Right cardiac atrium (tissue), 5 donors: ENCODE results near the gene LGR5. TPM values are rescaled to one million over a fixed set of nuclear protein-coding genes. Genes with fewer than 3 reads are reported as not detected.

ENCODE experiments used
- ATAC-seq, 2 donors: fragments of 200-7000 bp; cut with Tn5 transposase; one replicate each; pipeline versions ENCODE4 v1.8.0 to v1.9.1; 2020; ENCODE audit warnings: moderate library complexity in 2 of 2, mild to moderate bottlenecking in 1 of 2
- DNase-seq, 3 donors: peaks; one replicate each; pipeline ENCODE4 v3.0.0-alpha.2; 2020
- H3K27ac ChIP-seq: one replicate; pipeline ENCODE4 v1.5.1; 2013; ENCODE audit warnings: mild to moderate bottlenecking, low read length, control low read depth, moderate library complexity
- H3K27me3 ChIP-seq: one replicate; pipeline ENCODE4 v1.6.1; 2013; ENCODE audit not compliant: control insufficient read depth, insufficient read depth
- H3K4me1 ChIP-seq: one replicate; pipeline ENCODE4 v1.6.1; 2013; ENCODE audit warnings: low read length; ENCODE audit not compliant: control insufficient read depth, insufficient read depth
- H3K4me3 ChIP-seq: one replicate; pipeline ENCODE4 v1.5.1; 2013; ENCODE audit warnings: low read length, control low read depth
- H3K9me3 ChIP-seq: one replicate; pipeline ENCODE4 v1.6.1; 2013; ENCODE audit warnings: low read length; ENCODE audit not compliant: control insufficient read depth
- WGBS: extraction: QIAGEN DNeasy Blood & Tissue Kit; methylation state at CpG from one replicate; pipeline ENCODE4 v1.1.7; 2013; 5-methylcytosine and 5-hydroxymethylcytosine counted together
- intact Hi-C, 4 donors: fragments of 100-400 bp; cut with DNase I; formaldehyde crosslinking; loops; one replicate each; pipeline versions ENCODE4 v1.11.0 to v1.14.0; 2022 to 2023
- polyA plus RNA-seq: library from polyadenylated mRNA; stranded (reverse); fragments of 200-250 nt; gene quantifications from one replicate; pipeline ENCODE4 v1.2.3, GENCODE V29; 2013
- total RNA-seq, 4 donors: library from RNA; stranded (reverse); fragmentation: NEBNext Ultra II Directional; extraction: Animal tissue kit (Norgen Biotek cat#: 25700); gene quantifications; one replicate each; pipeline ENCODE4 v1.2.1, GENCODE V29; 2021
- donor health status: healthy with polysubstance abuse.
- donor health status: DM: no; HTN: yes; CAD: no.
- donor health status: DM: no; HTN: no; CAD: no.
- donor health status: DM: no; HTN: yes; CAD: no; lungs with severe emphysema.
- donor health status: DM: yes; HTN: yes; CAD: no.

The LGR5 gene
- total and polyA plus RNA-seq, 5 donors: 0.14 to 0.68 (median 0.29) TPM; not detected in 2

- WGBS: 75% methylated on average over 4 of the region's 4 CpGs
- no peak for DNase-seq
- intact Hi-C loops: no loop called here
- no peaks in the 10 kb centered on the region for H3K27me3 ChIP-seq
- H3K9me3 ChIP-seq: no peaks in the 10 kb centered on the region
- H3K4me3 ChIP-seq: no peak overlapping the region
- H3K27ac ChIP-seq: no peak overlapping the region
- no peaks in the 10 kb centered on the region for H3K4me1 ChIP-seq
- ATAC-seq: no peak
These were observed 81.5 kb downstream of the LGR5 start for GRCh38 chr12:71521125-71521524.

GRCh38 chr12:71524626-71525025 lies 85.0 kb downstream of the LGR5 start:
- WGBS: 52% methylated on average over 2 of the region's 2 CpGs
- Histone ChIP-seq H3K4me1 (no peaks in the 10 kb centered on the region), H3K27ac (no peak overlapping the region), H3K27me3 (no peaks in the 10 kb centered on the region), H3K4me3 (no peak overlapping the region), H3K9me3 (no peaks in the 10 kb centered on the region)
- ATAC-seq (no peak), DNase-seq (no peak)
- intact Hi-C loops: no loop called here

DNA sequence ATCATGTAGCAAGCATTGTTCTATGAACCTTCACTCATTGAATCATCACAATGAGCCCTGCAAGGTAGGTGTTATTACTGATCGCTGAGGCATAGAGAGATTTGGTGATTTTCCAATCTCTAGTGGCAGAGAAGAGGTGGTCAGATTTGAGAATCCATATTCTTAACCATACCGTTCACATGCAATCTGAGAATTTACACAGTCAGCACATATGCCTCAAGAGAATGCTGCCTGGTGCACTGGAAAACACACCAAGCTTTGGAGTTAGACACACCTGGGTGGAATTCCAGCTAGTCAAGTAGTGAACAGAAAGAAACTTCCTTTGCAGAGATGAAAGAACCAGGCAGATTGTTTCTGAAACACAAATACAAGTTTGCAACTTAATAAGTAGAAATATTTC lies 94.1 kb downstream of the LGR5 start:
- H3K4me1 ChIP-seq: no peaks in the 10 kb centered on the region
- WGBS: 74% methylated on average over 2 of the region's 2 CpGs
- DNase-seq: no peak
- ATAC-seq: no peak
- H3K27ac ChIP-seq: no peak overlapping the region
- no peak overlapping the region for H3K4me3 ChIP-seq
- intact Hi-C loops: no loop called here
- H3K27me3 ChIP-seq: no peaks in the 10 kb centered on the region
- no peaks in the 10 kb centered on the region for H3K9me3 ChIP-seq

GRCh38 chr12:71536279-71536938 lies 96.8 kb downstream of the LGR5 start:
- Histone ChIP-seq H3K27me3 (no peaks in the 10 kb centered on the region), H3K27ac (no peak overlapping the region), H3K4me3 (no peak overlapping the region), H3K9me3 (no peaks in the 10 kb centered on the region), H3K4me1 (no peaks in the 10 kb centered on the region)
- ATAC-seq (no peak), DNase-seq (no peak)
- WGBS: 76% methylated on average over 2 of the region's 2 CpGs
- intact Hi-C loops: no loop called here

DNA sequence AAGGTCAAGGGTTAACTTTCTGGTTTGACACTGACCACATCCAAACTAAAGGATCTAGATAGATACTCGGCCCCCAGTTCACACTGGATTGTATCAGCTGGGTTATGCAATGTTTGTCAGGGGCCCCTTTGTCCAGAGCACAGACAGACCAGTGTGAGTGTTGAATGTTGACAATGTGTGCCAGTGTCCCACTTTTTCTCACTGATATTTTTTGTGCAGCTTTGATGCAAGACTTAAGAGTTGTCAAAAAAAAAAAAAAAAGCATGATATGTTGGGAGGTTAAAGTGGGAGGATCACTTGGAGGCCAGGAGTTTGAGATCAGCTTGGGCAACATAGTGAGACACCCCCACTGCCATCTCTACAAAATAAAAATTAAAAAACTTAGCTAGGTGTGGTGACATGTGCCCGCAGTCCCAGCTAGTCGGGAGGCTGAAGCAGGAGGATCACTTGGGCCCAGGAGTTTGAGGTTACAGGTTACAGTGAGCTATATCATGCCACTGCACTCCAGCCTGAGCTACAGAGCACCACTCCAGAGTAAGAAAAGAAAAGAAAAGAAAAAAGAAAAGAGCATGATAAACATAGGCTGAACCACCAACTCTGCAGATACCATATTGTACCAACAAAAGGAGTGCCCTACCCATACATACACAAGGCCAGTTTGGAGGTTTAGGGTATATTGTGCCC lies 97.5 kb downstream of the LGR5 start:
- no peak for ATAC-seq
- intact Hi-C loops: no loop called here
- WGBS: 79% methylated on average over 3 of the region's 3 CpGs

DNA sequence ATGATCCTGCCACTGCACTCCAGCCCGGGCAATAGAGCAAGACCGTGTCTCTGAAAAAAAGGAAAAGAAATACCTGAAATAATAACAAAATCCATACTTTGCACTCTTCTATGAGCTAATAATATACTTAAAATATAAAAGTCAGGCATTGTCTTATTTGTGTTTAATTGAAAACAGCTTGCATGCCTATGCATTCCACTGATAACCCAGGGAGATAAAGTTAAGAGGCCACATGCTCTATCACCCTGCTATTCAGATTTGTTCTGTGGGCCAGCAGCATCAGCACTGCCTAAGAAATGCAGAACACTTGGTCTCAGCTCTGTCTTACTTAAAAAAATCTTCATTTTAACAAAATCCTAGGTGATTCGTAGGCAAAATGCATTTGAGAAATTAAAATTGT lies 99.2 kb downstream of the LGR5 start:
- Histone ChIP-seq H3K27ac (no peak overlapping the region), H3K27me3 (no peaks in the 10 kb centered on the region), H3K4me1 (no peaks in the 10 kb centered on the region), H3K4me3 (no peak overlapping the region), H3K9me3 (no peaks in the 10 kb centered on the region)
- WGBS: 70% methylated on average over 3 of the region's 3 CpGs
- no peak for DNase-seq
- ATAC-seq: no peak
- intact Hi-C loops: no loop called here

More for the DNA sequence above, 97.5 kb downstream of the LGR5 start:
- Histone ChIP-seq H3K9me3 (no peaks in the 10 kb centered on the region), H3K27me3 (no peaks in the 10 kb centered on the region), H3K27ac (no peak overlapping the region), H3K4me1 (no peaks in the 10 kb centered on the region), H3K4me3 (no peak overlapping the region)
- no peak for DNase-seq

DNA sequence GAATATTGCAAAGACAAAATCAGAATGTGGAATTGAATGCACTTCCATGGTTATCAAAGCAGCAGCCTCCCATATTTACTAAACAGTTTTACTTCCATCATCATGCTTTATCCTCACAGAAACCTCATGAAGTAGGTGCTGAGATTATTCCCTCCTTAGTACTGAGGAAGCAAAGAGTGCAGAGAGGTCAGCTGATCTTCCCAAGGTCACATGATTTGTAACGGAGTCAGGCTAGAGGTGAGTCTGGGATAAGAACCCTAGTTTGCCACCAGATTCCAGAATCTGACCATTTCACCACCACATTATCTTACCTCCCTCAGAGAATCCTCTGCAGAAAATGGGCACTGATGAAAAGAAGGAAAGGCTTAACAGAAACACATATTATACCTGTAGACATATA lies 102.0 kb downstream of the LGR5 start:
- intact Hi-C loops: no loop called here
- Histone ChIP-seq H3K27me3 (no peaks in the 10 kb centered on the region), H3K9me3 (no peaks in the 10 kb centered on the region), H3K4me3 (no peak overlapping the region), H3K27ac (no peak overlapping the region), H3K4me1 (no peaks in the 10 kb centered on the region)
- DNase-seq (no peak), ATAC-seq (no peak)
- 60% methylated on average over 1 of the region's 1 CpG for WGBS

- DNase-seq: no peak
- H3K4me3 ChIP-seq: no peak overlapping the region
- no peak for ATAC-seq
- no peaks in the 10 kb centered on the region for H3K4me1 ChIP-seq
- no peak overlapping the region for H3K27ac ChIP-seq
- no peaks in the 10 kb centered on the region for H3K9me3 ChIP-seq
- WGBS: 96% methylated on average over 2 of the region's 2 CpGs
- H3K27me3 ChIP-seq: no peaks in the 10 kb centered on the region
- intact Hi-C loops: no loop called here
These were observed 106.8 kb downstream of the LGR5 start for GRCh38 chr12:71546322-71546861.

DNA sequence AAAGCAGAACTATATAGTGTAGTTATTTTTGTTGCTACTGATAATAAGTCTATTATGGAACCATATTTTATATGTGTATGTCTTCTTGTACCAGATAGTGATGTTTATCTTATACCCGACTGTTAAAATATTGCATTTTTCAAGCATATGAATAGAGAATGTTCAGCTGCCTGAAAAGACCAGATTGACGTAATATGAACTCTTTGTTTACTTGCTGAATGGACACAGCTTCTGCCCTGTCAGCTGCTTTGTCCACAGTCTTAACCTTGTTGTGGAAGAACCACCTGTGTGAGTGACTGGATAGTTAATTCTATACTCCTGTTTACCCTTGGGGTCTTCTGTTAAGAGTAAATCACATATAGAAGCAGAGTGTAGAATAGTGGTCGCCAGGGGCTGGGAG lies 109.3 kb downstream of the LGR5 start:
- Histone ChIP-seq H3K4me3 (no peak overlapping the region), H3K27me3 (no peaks in the 10 kb centered on the region), H3K27ac (no peak overlapping the region), H3K9me3 (no peaks in the 10 kb centered on the region), H3K4me1 (no peaks in the 10 kb centered on the region)
- ATAC-seq (no peak), DNase-seq (no peak)
- 74% methylated on average over 3 of the region's 3 CpGs for WGBS
- intact Hi-C loops: no loop called here

DNA sequence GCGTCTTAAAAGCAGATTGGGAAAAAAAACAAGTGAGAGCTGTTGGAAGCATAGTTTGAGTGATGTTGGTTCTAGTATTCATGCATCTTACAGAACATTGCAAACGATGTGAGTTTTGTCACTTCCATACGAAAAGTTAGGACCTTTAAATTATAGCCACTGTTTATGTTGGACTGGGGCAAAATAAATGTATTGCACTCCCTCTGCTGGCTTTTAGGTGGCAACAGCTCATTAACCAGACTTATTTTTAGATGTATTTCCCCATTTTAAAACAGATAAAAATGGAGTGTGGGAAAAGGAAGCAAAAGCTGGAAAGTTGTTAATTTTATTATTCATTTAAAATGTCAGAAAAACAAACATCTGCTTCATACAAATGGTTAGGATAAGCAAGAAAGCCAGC lies 111.9 kb downstream of the LGR5 start:
- intact Hi-C loops: no loop called here
- H3K9me3 ChIP-seq: no peaks in the 10 kb centered on the region
- no peak overlapping the region for H3K27ac ChIP-seq
- WGBS: 37% methylated on average over 3 of the region's 3 CpGs
- no peaks in the 10 kb centered on the region for H3K4me1 ChIP-seq
- DNase-seq (no peak), ATAC-seq (no peak)
- no peak overlapping the region for H3K4me3 ChIP-seq
- no peaks in the 10 kb centered on the region for H3K27me3 ChIP-seq

DNA sequence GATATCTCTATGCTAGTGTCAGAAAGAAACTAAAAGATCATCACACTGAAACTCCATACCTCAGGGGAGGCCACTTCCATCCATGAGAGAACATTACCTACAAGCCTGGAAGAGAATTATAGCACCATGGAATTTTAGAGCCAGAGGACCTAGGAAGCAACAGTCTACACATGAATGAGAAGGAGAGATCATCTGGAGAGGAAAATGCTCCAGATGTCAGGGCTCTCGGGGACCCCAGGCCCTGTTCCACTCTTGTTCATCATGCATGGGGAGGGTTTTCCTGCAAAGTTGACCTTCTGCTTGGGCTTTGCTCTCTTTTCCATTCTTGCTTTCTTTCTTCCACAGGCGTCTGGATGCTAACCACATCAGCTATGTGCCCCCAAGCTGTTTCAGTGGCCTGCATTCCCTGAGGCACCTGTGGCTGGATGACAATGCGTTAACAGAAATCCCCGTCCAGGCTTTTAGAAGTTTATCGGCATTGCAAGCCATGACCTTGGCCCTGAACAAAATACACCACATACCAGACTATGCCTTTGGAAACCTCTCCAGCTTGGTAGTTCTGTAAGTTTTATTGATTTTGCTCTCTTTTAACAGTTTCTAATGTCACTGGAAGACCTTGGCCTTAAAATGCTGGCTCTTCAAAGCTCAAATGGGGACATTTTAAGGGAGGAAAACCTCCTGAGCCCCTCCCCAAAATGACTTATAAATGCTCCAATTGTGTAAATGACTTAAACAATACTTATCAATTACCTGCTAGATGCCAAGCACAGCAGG lies 113.3 kb downstream of the LGR5 start:
- DNase-seq (no peak), ATAC-seq (no peak)
- H3K4me3 ChIP-seq: no peak overlapping the region
- 79% methylated on average over 5 of the region's 5 CpGs for WGBS
- intact Hi-C loops: no loop called here
- H3K27ac ChIP-seq: no peak overlapping the region
- H3K27me3 ChIP-seq: no peaks in the 10 kb centered on the region
- H3K4me1 ChIP-seq: no peaks in the 10 kb centered on the region
- no peaks in the 10 kb centered on the region for H3K9me3 ChIP-seq
